NCI-H82 treated with DMSO at 0.1 percent for 48 hours (cell line): ENCODE data around the gene CDRT4.

ENCODE experiments used
- DNase-seq: peaks from one replicate; lab custom pipeline; 2025; ENCODE audit not compliant: unreplicated experiment; lab: John Stamatoyannopoulos, UW

Gene CDRT4

DNA sequence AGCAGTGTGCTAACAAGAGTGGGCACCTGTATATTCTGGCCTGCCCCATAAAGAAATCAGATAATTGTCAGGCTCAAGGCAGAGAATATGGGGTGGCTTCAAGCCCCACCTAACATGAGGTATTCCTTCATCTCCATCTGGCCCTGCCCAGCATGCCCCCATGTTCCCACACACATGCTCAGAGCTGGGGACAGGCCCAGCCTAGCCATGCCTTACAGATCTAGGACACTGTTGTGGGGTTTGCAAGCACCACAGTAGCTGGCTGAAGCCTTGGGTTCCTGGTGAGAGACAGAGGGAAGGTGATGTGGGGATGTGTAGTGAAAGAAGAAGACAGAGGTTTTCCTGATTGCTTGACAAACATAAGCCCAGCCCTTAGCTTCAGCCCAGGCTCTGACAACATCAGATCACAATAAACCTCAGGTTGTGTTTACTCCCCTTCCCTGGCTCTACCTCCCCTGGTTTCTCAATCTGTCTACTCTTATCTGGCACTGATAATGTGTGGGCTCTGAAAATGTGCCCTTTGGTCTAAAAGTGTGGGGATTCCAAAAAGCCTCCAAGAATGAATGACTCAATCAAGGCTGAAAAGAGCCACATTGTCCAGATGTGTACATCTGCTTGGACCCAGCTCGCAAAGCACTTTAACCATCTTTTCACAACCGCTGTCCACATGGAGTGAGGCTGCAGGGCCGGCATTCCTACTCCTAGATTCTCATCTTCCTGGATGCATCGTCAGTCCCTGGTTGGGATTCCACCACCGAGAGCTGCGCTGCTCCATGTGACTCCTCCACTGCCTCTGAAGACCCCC lies 34.4 kb downstream of the CDRT4 start:
- no peak for DNase-seq

DNA sequence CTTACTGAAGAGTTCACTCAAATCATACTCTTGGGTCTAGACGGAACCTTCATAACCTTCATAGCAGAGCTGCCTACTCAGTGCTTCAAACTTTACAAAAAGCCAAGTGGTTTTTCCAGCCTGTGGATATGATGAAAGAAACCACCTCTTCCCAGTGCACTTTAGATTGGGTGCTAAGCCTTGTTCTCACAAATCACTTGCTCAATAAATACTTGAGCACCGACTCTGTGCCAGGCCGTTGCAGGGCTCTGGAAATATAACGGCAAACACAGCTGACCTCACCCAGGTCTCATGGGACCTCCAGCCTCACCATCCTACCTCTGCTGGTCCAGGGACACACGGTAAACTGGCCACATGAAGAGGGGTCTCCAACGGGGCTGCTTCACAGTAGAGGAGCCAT lies 35.7 kb downstream of the CDRT4 start:
- no peak for DNase-seq

DNA sequence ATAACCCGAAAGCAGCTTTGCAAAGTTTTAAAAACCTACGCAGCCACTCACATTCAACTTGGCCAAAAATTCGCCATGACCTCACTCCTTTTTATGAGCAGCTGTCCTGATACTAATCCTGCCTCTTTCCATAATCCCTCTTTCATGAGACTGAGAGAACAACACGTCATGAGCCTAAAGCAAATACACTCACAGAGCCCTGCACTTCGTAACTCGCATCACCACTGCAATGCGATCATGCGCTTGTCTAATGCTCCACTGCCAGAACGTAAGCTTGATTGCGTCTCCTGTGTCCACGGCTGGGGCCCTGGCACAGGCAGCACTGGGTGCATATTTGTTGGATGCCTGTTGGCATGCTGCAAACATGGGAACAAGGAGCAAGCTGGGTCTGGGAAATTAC lies 36.2 kb downstream of the CDRT4 start:
- DNase-seq = peak; percentile 47

DNA sequence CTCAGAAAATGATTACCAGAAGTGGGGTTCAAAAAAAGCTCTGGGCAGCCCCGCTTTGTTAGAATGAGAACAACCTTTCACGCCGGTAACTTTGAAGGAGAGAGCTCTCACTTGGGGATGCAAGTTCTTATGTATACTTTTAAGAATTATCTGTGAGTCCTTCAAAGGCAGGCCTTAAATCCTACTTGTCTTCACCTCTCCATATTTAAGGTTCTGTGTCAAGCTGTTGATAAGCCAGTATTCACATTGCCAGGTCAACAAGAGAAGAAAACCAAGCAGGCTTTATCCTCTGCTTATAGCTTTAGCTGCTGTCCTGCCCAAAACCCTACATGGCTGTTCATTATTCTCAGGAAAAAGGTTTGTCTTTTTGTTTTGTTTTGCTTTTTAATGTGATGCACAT lies 42.9 kb downstream of the CDRT4 start:
- no peak for DNase-seq

DNA sequence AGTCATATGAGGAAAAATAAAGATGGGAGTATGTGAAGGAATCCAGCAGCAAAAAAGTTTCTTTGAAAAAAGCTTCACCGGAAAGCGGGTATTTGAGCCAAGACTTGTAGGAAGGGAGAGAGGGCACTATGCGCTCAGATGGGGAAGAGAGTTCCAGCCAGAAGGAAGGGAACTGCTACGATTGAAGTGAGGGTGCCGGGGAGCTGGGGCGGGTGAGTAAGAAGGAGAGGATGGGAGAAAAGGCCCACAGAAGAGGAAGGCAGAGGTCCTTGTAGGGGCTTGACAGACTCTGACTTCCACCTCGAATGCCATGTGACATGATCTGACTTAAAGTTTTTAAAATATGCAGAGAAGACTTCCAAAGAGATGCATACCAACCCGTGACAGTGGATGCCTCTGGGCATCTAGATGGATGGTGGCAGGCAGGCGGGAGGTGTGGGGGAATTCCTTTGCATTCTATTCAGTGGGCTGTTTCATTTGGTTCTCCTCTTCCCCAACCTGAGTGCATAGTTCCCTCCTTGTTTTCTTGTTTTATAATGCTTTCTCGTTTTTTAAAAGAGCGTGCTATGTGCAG lies 44.9 kb downstream of the CDRT4 start:
- no peak for DNase-seq

DNA sequence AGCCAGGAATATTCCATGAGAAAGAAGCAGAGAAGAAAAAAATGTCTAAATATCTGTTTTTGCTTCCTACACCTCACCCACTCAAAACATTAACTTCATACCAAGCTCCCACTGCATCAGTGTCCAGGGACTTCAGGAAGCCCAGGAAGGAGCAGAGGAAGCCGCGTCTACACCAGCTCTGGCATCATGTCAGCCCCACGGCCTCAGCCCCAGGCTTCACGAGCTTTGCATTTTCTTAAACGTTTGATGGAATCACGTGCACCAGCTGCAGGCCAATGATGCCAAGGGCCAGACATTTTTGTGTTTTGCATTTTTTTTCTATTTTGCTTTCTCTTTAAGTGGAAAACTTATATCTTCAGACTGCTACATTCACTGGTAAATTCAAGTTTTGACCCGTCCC lies 48.6 kb downstream of the CDRT4 start:
- no peak for DNase-seq

DNA sequence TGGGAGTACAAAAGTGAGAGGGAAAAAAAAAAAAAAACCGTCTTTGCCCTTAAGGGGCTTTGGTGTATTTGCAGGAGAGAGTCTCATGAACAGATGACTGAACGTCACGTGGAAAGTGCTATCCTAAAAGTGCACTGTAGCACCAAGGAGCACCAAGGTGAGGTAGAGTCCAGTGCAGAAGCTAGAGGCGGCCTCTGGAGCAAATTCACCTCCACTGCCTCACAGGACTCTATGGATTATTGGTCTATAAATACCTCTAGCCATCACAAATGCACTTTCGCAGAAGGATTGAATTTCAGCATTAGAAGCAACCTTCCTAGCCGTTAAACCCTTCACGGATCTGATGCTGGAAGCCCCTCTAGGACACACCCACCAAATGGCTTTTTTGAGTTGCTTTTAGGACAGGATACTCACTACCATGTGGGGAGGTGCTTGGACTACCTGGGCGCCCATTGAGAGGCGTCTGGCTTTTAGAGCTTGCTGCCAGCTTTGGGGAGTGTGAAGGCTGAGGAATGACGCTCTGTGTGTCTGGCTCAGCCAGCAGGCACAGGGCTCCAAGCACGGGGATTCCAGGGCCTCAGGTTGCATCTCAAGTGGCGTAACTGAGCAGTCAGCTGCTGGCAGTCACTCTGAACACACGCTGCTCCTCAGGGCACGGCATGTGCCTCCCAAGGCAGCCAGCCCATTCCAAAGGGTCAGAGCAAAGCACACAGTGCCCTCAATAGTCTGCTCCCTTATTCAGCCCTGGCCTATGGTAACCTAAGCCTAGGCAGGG lies 52.7 kb downstream of the CDRT4 start:
- DNase-seq = no peak

DNA sequence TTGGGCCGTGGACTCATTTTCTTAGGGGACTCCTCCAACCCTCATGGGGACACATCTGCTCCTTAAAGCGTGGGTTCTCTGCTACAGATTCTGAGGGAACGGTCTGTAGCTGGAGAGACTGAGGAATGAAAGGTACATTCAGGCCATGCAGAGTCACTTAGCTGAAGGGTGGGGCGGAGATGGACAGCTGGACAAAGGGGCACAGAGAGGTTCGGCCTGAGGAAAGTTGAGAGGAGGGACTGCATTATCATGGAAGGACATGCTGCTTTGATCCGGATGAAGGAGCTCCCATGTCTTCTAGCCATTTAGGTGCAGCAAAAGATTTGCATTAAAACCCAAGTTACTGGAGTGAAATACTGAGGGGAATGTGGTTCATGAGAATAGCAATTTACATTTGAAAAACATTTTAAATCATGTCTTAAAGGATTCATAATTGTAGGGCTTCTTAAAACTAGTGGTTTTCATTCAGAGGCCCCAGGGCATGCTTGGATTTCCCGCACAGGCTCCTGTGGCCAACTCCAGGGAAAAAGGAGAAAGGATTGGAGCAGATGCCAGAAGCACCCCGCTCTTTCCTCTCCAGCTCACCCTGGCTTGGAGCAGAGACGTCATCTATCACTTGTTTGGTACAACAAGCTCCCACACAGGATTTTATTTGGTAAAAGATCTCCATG lies 54.2 kb downstream of the CDRT4 start:
- no peak for DNase-seq

DNA sequence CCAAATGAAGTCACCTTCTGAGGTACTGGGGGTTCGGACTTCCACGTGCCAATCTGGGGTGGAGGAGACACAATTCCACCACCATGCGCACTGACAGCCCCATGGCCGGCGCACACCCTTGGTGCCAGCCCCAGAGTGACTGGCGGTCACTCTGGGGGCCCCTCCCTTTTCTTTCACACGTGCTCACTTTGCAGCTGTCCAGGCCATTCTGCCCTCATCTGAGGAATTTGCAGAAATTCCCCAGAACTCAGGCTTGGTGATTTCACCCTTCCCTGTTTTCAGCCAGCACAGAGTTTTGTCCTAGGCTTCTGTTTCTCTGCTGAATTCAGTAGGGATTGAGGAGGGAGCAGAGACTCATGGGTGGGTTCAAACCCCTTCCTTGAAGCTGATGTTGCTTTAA lies 54.8 kb downstream of the CDRT4 start:
- DNase-seq = no peak

DNA sequence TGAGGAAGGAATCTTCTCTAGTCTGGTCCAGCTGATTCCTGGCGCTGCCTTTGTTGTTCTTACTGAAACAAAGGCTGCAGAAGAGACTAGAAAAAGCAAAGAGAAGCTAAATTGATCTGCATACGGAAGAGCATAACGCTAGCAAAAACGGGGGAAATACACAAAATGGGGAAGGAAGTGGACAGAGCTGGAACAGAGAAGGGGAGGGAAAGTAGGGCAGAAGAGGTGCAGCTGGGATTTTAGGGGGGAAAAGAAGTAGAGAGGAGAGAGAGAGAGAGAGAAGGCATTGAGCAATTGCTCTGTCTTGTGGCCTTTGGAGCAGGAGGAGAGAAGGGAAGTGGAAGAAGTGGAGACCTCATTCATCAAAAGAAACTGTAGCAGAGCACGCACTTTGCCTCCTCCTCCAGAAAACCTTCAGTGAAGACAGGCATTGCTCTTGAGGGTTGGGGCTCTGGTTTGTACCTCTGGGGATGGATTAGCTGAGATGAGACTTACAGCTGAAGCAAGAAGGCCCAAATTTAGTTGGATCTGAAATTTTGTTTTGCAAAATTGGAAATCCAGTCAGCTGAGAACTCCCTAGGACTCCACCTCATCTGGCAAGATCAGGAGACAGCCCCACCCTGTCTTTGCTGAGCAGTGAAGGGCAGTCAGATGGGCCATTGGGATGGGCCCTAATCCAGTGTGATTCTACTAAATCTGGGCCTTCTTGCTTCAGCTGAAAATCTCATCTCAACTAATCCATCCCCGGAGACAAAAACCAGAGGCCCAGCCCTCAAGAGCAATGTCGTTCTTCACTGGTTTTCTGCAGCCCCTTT lies 55.8 kb downstream of the CDRT4 start:
- DNase-seq = no peak

DNA sequence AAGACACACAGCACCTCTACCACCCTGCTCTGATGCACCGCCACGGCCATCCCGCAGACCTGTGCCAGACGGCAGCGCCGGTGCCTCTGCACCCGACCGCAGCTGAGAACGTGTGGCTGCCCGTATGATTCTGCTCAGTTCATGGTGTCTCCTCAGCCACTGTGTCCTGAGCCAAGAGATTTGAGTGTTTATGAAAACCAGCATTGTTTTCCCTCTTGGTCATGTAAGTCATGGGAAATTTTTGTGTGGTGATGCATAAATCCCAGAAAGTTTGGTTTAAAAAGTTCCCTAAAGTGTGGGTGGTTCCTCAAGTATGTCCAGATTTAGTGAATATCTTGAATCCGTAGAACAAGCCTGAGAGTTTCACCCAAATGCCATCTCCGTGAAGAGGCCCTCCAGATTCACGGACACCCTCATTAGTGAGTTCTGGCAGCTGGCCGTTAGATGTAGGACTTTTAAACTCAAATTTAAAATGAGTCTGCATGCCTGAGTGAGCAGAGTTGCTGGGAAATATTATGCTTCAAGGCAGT lies 57.6 kb downstream of the CDRT4 start:
- no peak for DNase-seq

DNA sequence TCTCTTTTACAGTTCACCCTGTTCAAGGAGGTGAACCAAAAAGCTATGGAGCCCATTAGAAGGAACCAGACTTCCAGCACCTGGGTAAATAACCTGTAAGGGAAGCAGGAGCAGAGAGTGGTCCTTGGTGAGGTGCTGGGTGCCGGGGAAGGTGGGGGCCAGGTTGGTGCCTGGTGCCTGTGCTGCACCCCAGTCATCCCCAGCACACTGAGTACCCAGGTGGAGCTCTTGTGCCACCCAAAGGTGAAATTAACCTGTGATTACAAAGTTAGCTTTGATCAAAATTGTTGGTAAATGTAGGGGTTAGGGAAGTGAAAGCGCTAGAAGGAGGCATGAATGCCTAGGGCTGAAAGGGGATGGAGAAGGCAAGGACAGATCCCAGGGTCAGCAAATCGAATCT lies 58.6 kb downstream of the CDRT4 start:
- no peak for DNase-seq

DNA sequence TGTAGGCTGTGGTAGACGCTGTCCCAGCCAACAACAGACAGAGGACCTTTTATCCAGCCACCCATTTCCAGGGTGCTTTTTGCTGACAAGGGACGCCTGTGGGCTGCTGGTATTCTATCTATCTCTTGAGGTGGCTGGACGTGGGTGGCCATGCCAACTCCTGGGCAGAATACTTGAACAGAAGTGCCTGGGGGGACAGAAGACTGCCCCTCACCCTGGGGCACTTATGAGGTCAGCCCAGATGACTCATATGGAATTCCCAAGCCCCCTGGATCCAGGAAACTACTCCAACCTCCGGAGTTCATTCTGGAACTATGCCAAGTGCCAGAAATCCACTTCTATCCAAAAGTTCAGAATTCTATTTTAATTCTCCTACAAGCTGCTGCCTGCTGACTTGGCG lies 61.3 kb downstream of the CDRT4 start:
- no peak for DNase-seq

DNA sequence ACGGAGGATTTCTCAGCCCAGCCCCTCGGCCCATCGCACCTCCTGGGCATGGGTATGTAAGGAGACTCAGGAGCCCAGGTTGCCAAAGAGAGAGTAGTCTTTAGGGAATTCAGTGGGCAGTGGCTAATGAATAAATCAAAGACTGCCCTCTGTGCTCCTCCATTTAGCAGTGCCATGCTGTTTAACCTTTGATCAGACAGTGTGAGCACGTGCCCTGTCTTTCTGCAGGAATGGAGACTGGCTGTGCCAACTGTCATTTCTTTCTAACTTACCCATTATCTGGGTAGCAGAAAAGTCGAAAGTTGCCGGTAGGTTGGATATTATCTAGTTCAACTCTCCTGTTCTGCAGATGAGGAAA lies 62.4 kb downstream of the CDRT4 start:
- no peak for DNase-seq

DNA sequence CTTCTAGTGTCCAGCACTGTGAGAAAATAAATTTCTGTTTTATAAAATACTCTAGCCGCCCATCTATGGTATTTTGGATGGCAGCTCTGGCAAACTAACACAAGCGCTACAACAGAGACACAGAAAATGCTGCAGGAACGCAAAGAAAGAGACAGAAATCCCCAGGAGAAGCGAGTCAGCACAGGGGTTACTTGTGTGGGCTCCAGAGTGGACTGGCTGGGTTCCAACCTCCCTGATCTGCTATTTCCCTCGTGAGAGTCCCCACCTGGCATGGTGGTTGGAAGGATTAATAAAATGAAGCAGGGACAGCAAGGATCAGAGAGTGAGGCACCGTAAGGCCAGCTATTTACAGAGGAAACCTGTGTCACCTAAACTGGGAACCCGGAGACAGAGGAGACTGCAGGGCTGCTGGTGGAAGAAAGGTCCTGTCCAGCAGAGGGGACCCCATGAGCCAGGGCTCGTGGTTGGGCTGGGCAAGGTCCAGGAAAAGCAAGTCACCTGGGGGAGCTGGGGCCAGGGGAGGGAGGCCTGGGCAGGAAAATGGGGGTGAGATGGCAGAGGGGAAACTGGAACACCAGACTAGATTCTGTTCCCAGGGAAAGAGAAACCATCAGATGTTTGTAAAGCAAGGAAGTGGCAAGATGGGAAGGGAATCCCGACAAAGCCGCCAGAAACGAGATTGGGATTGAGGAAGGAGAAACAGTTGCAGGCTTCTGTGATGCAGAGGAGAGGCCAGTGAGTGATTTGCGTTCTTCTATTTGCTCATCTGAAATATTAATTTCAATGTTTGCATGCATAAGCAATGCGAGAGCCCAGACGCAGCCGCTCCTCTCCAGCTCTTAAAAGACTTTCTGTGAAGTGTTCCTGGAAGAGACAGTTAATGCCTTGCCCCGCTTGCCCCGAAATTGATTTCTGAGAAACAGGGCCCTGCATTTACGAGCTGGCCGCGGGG lies 63.0 kb downstream of the CDRT4 start:
- DNase-seq = no peak

DNA sequence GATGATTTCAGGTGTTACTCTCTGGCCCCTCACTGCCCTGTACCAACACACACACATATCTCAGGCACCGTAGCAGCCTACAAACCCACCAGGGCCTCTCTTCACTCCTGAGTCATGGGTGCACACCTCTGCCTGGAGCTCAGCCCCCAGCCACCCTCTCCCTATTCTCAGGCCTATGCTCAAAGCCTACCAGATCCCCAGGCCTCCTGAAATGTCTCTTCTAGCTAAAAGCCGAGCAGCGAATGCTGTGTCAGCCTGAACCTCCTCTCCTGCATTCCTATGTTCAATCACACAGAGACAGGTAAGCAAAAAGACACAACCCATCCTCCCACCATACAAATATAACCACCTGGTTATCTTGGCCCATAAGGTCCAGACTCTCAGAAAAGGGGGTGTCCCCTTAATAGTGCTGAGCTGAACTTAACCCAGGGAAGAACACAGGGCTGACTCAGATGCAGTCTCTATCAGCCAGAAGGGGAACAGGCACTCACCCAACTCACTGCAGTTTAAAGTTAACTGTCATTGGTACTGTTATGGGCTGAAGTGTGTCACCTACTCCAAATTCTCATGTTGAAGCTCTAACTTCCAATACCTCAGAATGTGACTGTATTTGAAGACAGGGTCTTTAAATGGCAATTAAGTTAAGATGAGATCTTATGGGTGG lies 64.0 kb downstream of the CDRT4 start:
- no peak for DNase-seq

DNA sequence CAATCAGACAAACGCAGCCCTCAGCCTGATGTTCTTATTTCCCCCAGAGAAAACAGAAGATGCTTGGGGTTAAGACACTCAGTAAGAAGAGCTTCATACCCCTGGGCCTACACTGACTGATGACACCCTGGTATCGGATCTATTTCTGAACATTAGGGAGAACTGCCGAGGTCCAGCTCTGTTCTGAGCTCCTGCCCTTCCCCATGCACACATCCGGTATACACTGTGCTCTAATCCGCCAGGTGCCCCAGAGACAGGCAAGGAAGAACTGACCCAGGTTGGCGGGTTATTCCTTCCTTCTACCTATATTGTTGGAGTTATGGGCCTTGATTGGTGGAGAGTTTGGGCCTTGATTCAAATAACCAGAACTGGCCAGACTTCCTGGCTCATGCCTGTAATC lies 68.0 kb downstream of the CDRT4 start:
- no peak for DNase-seq

DNA sequence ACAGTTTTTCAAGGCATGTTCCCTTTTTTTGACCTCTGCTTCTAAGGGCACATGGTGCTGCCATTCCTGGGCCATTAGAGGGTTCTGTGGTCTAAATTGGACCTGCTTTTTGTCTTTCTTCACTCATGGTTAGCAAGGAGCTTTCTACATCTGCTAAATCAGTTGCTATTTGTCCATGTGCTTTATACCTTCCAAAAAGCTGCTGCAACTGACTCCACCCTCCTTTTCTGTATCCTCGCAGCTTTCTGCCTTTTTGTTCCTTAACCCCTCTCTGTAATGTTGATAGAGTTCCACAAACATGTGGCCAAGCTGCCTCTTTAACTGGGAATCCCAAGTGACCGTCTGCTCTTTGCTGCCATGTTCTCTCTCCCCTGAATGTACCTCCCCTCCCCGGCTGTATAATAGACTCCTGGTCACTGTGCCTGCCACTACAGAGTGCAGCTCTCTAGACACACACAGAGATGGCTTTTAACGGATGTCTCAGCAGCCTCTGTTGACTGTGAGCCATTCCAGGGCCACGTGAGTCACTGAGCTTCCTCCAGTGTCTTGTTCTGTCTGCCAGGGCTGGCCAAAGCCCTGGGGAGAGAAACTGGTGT lies 68.6 kb downstream of the CDRT4 start:
- DNase-seq = no peak

DNA sequence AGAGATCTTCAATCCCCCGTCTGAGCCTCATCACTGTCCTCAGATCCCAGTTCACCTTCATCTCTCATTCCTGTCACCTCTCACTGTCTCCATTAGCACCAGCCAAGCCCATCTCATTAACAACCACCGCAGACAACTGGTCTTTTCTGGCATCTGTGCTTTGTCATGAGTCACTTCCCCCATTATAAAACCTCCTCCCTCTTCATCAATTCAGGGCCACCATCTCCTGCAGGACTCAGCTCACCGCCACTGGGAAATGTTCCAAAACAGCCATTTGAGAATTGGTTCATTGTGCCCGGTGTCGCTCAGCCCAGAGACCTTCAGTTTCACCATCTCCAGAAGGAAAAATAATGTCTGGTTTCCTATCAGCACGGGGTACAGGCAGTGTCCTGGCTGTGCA lies 69.1 kb downstream of the CDRT4 start:
- no peak for DNase-seq
